Measurements from ENCODE around the gene POLH.
"Not testable (repeated sequence)": the region's sequence is repeated elsewhere in the genome, so short reads cannot be mapped to it uniquely, and the experiment has no call there.

Gene POLH

GRCh38 chr6:43629505-43630300 lies 53.7 kb downstream of the POLH start:
- in situ Hi-C loops (cut with MboI; ENCODE audit: low sequenced_read_pairs): no loop called here

- in situ Hi-C loops (cut with MboI; ENCODE audit: low sequenced_read_pairs): no loop called here
Observed at GRCh38 chr6:43630980-43631619, 55.1 kb downstream of the POLH start.

GRCh38 chr6:43633002-43633401 lies 57.0 kb downstream of the POLH start:
- in situ Hi-C loops (cut with MboI; ENCODE audit: low sequenced_read_pairs): not testable (repeated sequence)

GRCh38 chr6:43634702-43635303 lies 58.8 kb downstream of the POLH start:
- in situ Hi-C loops (cut with MboI; ENCODE audit: low sequenced_read_pairs): no loop called here

GRCh38 chr6:43635387-43636307 lies 59.7 kb downstream of the POLH start, which contains the start of gene MAD2L1BP:
Gene MAD2L1BP (plus strand): TSS chr6:43635840. CDS start chr6:43635876, 36 bp downstream.
- in situ Hi-C loops (cut with MboI; ENCODE audit: low sequenced_read_pairs): no loop called here

- in situ Hi-C loops (cut with MboI; ENCODE audit: low sequenced_read_pairs): no loop called here
Observed at GRCh38 chr6:43636308-43636659, 60.3 kb downstream of the POLH start.

GRCh38 chr6:43639984-43640800 lies 64.2 kb downstream of the POLH start:
- in situ Hi-C loops (cut with MboI; ENCODE audit: low sequenced_read_pairs): no loop called here

- in situ Hi-C loops (cut with MboI; ENCODE audit: low sequenced_read_pairs): no loop called here
Observed at GRCh38 chr6:43644940-43645612, 69.1 kb downstream of the POLH start, which contains the start of gene RSPH9. Gene RSPH9 (plus strand): TSS chr6:43645036. CDS start chr6:43645099, 63 bp downstream.

- in situ Hi-C loops (cut with MboI; ENCODE audit: low sequenced_read_pairs): no loop called here
Observed at GRCh38 chr6:43645613-43645964, 69.6 kb downstream of the POLH start.

GRCh38 chr6:43647613-43648012 lies 71.6 kb downstream of the POLH start:
- in situ Hi-C loops (cut with MboI; ENCODE audit: low sequenced_read_pairs): no loop called here

- in situ Hi-C loops (cut with MboI; ENCODE audit: low sequenced_read_pairs): no loop called here
Observed at GRCh38 chr6:43648248-43648647, 72.3 kb downstream of the POLH start.

GRCh38 chr6:43652822-43653221 lies 76.8 kb downstream of the POLH start:
- in situ Hi-C loops (cut with MboI; ENCODE audit: low sequenced_read_pairs): not testable (repeated sequence)

- in situ Hi-C loops (cut with MboI; ENCODE audit: low sequenced_read_pairs): no loop called here
Observed at GRCh38 chr6:43657221-43657802, 81.3 kb downstream of the POLH start.

GRCh38 chr6:43658161-43658560 lies 82.2 kb downstream of the POLH start:
- in situ Hi-C loops (cut with MboI; ENCODE audit: low sequenced_read_pairs): no loop called here

- in situ Hi-C loops (cut with MboI; ENCODE audit: low sequenced_read_pairs): not testable (repeated sequence)
Observed at GRCh38 chr6:43662948-43663347, 87.0 kb downstream of the POLH start.

Data from HL-60/S4 treated with phorbol 12-myristate 13-acetate at 8.2 ng/mL for 4 days and 3 days (cell line).